Lung (tissue), 13 donors: ENCODE results near the gene ALDH7A1. TPM values are rescaled to one million over a fixed set of nuclear protein-coding genes. Genes with fewer than 3 reads are reported as not detected.

Experiments
- ATAC-seq: fragments of 200-7000 bp; cut with Tn5 transposase; one replicate; pipeline ENCODE4 v1.9.1; 2020; ENCODE audit warnings: moderate number of reproducible peaks; ENCODE audit not compliant: insufficient read depth, low FRiP score
- DNase-seq, 3 donors: peaks; one replicate each; pipeline ENCODE4 v3.0.0-alpha.2; 2013 to 2017
- H3K27ac ChIP-seq, 2 donors: one replicate each; pipeline ENCODE4 v1.5.1; 2013; ENCODE audit warnings: mild to moderate bottlenecking in 2 of 2, moderate library complexity in 2 of 2, control low read depth in 1 of 2, inconsistent platforms in 1 of 2, low read depth in 1 of 2, low read length in 1 of 2
- H3K27me3 ChIP-seq, 3 donors: one replicate each; pipeline ENCODE4 v1.5.1; 2013; ENCODE audit warnings: low read length in 2 of 3; ENCODE audit not compliant: control insufficient read depth in 3 of 3, insufficient read depth in 3 of 3
- H3K36me3 ChIP-seq, 4 donors: one replicate each; pipeline ENCODE4 v1.5.1; 2013; ENCODE audit warnings: low read length in 4 of 4, mild to moderate bottlenecking in 1 of 4, moderate library complexity in 1 of 4; ENCODE audit not compliant: control insufficient read depth in 4 of 4, insufficient read depth in 4 of 4
- H3K4me1 ChIP-seq, 5 donors: one replicate each; pipeline ENCODE4 v1.5.1; 2013; ENCODE audit warnings: low read length in 5 of 5, mild to moderate bottlenecking in 2 of 5, moderate library complexity in 1 of 5; ENCODE audit not compliant: control insufficient read depth in 5 of 5, insufficient read depth in 5 of 5
- H3K4me3 ChIP-seq: one replicate; pipeline ENCODE4 v1.5.1; 2013; ENCODE audit warnings: mild to moderate bottlenecking, control low read depth, moderate library complexity
- H3K9ac ChIP-seq, 2 donors: one replicate each; pipeline ENCODE4 v1.5.1; 2013; ENCODE audit warnings: low read length in 2 of 2, control low read depth in 1 of 2; ENCODE audit not compliant: insufficient read depth in 1 of 2
- H3K9me3 ChIP-seq, 4 donors: one replicate each; pipeline ENCODE4 v1.5.1; 2013; ENCODE audit warnings: low read length in 3 of 4, mild to moderate bottlenecking in 1 of 4, moderate library complexity in 1 of 4; ENCODE audit not compliant: control insufficient read depth in 4 of 4, insufficient read depth in 3 of 4
- WGBS, 2 donors: extraction: QIAGEN DNeasy Blood & Tissue Kit; methylation state at CpG; one replicate each; pipeline ENCODE4 v1.1.7; 2013; 5-methylcytosine and 5-hydroxymethylcytosine counted together
- polyA plus RNA-seq, 2 donors: library from polyadenylated mRNA; stranded (reverse); fragments of 200-250 nt; gene quantifications; one replicate each; pipeline ENCODE4 v1.2.1, GENCODE V29; 2013
- small RNA-seq: library from RNA; depleted of rRNA; stranded (forward); fragments of <200 nt; gene quantifications from one replicate; pipeline ENCODE3, GENCODE V24; 2014; ENCODE audit warnings: low replicate concordance
- total RNA-seq, 2 donors: library from RNA; depleted of rRNA in 1 of 2; stranded (reverse); fragments of >200 nt in 1 of 2; gene quantifications; one replicate each; pipeline ENCODE4 v1.2.1, GENCODE V29; 2014 to 2021
- TF ChIP-seq, protein P1 (sequence below): IDR thresholded peaks from 2 replicates; pipeline ENCODE4 v1.5.1; 2012; ENCODE audit warnings: mild to moderate bottlenecking; ENCODE audit errors: control extremely low read depth, extremely low read depth
- donor health status: control.
- donor health status: control.
- donor health status: Bipolar disorder and iron deficiency.
- donor health status: healthy.
- donor health status: DM: yes; HTN: yes; CAD: no.

The ALDH7A1 gene
- total and polyA plus RNA-seq, 4 donors: 17.4 to 66.0 (median 38.1) TPM

DNA sequence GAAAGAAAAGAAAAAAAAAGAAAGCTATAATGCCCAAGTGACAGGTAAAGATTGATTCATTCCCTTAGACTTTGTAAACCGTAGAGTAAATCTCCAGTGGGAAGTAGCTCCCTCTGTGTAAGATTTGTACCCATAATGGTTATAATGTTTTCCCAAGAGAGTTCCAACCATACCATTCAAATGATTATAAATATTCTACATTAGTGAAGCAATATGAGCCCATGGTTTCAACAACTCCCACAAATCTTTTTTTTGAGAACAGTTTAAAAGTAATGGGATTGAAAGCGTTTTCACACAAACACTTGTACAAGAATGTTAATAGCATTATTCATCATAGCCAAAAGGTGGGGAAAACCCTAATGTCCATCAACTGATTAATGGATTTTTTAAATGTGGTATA lies 113.8 kb downstream of the ALDH7A1 start:
- 91 to 92% methylated on average over 2 of the region's 2 CpGs for WGBS, 2 donors
- Histone ChIP-seq H3K9ac (no peak overlapping the region), H3K4me3 (no peak overlapping the region), H3K27me3 (no peaks in the 10 kb centered on the region), H3K27ac (no peak overlapping the region), H3K4me1 (peaks cover 0 to 4% (median 2%) of the 10 kb centered on the region in 5 donors), H3K9me3 (no peaks in the 10 kb centered on the region), H3K36me3 (peaks cover 0 to 35% (median 6%) of the 10 kb centered on the region in 4 donors)
- ATAC-seq (no peak), DNase-seq (no peak)
- TF ChIP-seq, protein P1, sequence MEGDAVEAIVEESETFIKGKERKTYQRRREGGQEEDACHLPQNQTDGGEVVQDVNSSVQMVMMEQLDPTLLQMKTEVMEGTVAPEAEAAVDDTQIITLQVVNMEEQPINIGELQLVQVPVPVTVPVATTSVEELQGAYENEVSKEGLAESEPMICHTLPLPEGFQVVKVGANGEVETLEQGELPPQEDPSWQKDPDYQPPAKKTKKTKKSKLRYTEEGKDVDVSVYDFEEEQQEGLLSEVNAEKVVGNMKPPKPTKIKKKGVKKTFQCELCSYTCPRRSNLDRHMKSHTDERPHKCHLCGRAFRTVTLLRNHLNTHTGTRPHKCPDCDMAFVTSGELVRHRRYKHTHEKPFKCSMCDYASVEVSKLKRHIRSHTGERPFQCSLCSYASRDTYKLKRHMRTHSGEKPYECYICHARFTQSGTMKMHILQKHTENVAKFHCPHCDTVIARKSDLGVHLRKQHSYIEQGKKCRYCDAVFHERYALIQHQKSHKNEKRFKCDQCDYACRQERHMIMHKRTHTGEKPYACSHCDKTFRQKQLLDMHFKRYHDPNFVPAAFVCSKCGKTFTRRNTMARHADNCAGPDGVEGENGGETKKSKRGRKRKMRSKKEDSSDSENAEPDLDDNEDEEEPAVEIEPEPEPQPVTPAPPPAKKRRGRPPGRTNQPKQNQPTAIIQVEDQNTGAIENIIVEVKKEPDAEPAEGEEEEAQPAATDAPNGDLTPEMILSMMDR: no peak

Small RNA genes lying within 50 kb of the gene (small RNA-seq; reads per million reads assigned to genes)
- gene RNU6-290P: not detected

Other genes starting within 250 kb of the ALDH7A1 start
- 10 to 100 TPM; 17.7 to 19.4 TPM for gene GRAMD2B, start 171.8 kb downstream of the ALDH7A1 start, total RNA-seq
- gene GRAMD2B, start 171.8 kb downstream of the ALDH7A1 start, polyA plus RNA-seq: 10 to 100 TPM in 1 of 2 donors, 1 to 10 TPM in 1; 8.5 to 12.0 TPM
- gene PHAX, start 5.7 kb upstream of the ALDH7A1 start, total RNA-seq: 10 to 100 TPM; 20.1 to 57.3 TPM
- 10 to 100 TPM; 12.8 to 15.8 TPM for gene PHAX, start 5.7 kb upstream of the ALDH7A1 start, polyA plus RNA-seq
- gene LMNB1, start 181.9 kb upstream of the ALDH7A1 start, total RNA-seq: 10 to 100 TPM; 13.1 to 30.6 TPM
- 10 to 100 TPM in 1 of 2 donors, 1 to 10 TPM in 1; 5.1 to 40.3 TPM for gene LMNB1, start 181.9 kb upstream of the ALDH7A1 start, polyA plus RNA-seq